ENCODE measurements around the gene SLC4A1AP. TPM values are rescaled to one million over a fixed set of nuclear protein-coding genes. Genes with fewer than 3 reads are reported as not detected.

The SLC4A1AP gene
- total and polyA plus RNA-seq, 9 of the 15 experiments (the other 6 are each of a cell fraction or from before 2014, with no cell fraction given), result 8.1 to 40.5 (median 35.3) TPM

GRCh38 chr2:27735263-27735904, 71.7 kb downstream of the SLC4A1AP start:
- peaks cover 7 to 10% of the 10 kb centered on the region in 2 experiments; a peak in 3 of 5 replicates for H3K4me1 ChIP-seq (replicated peaks in 1 of 2; ENCODE audit: control insufficient read depth in 2 of 2, insufficient read depth in 2 of 2, low read length in 2 of 2)
- H3K9me1 ChIP-seq (ENCODE audit: control insufficient read depth, insufficient read depth, low read length), result no peaks in the 10 kb centered on the region
- H3K79me2 ChIP-seq (ENCODE audit: control insufficient read depth, insufficient read depth, low read length), result no peaks in the 10 kb centered on the region
- no peaks in the 10 kb centered on the region for H3K9me3 ChIP-seq (replicated peaks; ENCODE audit: control insufficient read depth, insufficient read depth, low read depth, low read length)
- no peaks in the 10 kb centered on the region for H3K36me3 ChIP-seq (ENCODE audit: control insufficient read depth, insufficient read depth, low read length)
- H4K20me1 ChIP-seq (replicated peaks; ENCODE audit: control insufficient read depth, insufficient read depth, low read length), result no peaks in the 10 kb centered on the region
- no peak overlapping the region for H3K27ac ChIP-seq (ENCODE audit: extremely low read depth, low read depth, low read length)
- POLR2A ChIA-PET, result no interaction called here
- intact Hi-C loops (cut with micrococcal nuclease), result no loop called here
- no TSS peak for BruUV-seq (replicated peaks)
- ATAC-seq (peak; percentile 80), FAIRE-seq (no peak), DNase-seq (ENCODE audit: extremely low read depth in 1 of 4, low spot score in 3 of 4) (peak; percentile 59 to 75 (median 68))
- H3K9ac ChIP-seq (ENCODE audit: insufficient read depth in 1 of 2, low read depth in 2 of 2, low read length in 2 of 2), result peak overlapping the region; percentile 8 to 64; a peak in 2 of 4 replicates
- in situ Hi-C loops (cut with MboI), result no loop called here
- H3K4me3 ChIP-seq, result peak overlapping the region; percentile 19; the same call in 1 of the 2 replicates
- H3K27me3 ChIP-seq (ENCODE audit: control insufficient read depth in 2 of 2, insufficient read depth in 2 of 2, low read length in 2 of 2), result peaks cover 5 to 25% of the 10 kb centered on the region in 2 experiments; a peak in 3 of 5 replicates
- H3K4me2 ChIP-seq (ENCODE audit: insufficient read depth, low read length), result peak overlapping the region; percentile 57
- 13% methylated on average over 44 of the region's 51 CpGs for WGBS (ENCODE audit: insufficient coverage, low coverage, missing lambda C conversion rate)
- peak overlapping the region; percentile 77 for H2AFZ ChIP-seq (ENCODE audit: low read depth, low read length)
- CTCF ChIA-PET (ENCODE audit: low intra/inter-chr PET ratio), result no interaction called here
- TF ChIP-seq FOXO4 (CRISPR knock-in tag; IDR thresholded peaks at IDR 0.05), result no peak
- TF ChIP-seq FIP1L1 (IDR thresholded peaks at IDR 0.05; ENCODE audit: low read depth, low read length, poor library complexity, severe bottlenecking), result no peak
- TF ChIP-seq OTX1 (CRISPR knock-in tag; IDR thresholded peaks at IDR 0.05), result 0 out of 2 replicates have a peak, but pooled peaks have one; percentile 43
- no peak for TF ChIP-seq AFF1 (IDR thresholded peaks at IDR 0.05; ENCODE audit: low read depth in 1 of 2, partially characterized antibody in 2 of 2)
- no peak for TF ChIP-seq EWSR1 (IDR thresholded peaks at IDR 0.05; ENCODE audit: borderline replicate concordance, low read depth, partially characterized antibody)
- TF ChIP-seq ZBTB43 (CRISPR knock-in tag; IDR thresholded peaks at IDR 0.05), result no peak
- TF ChIP-seq RBM34 (IDR thresholded peaks at IDR 0.05; ENCODE audit: borderline replicate concordance, insufficient read depth, low read length), result no peak
- no peak for TF ChIP-seq ZNF449 (CRISPR knock-in tag; IDR thresholded peaks at IDR 0.05)
- TF ChIP-seq TCF7 (IDR thresholded peaks at IDR 0.05; ENCODE audit: borderline replicate concordance), result no peak
- no peak for TF ChIP-seq JUND (IDR thresholded peaks at IDR 0.05; ENCODE audit: borderline replicate concordance, low read depth, low read length)
- no peak; the same call in 2 of the 3 replicates for TF ChIP-seq JUND (tag; IDR thresholded peaks at IDR 0.05; ENCODE audit: borderline replicate concordance, low read depth, low read length)
- no peak for TF ChIP-seq RHOXF2B (CRISPR knock-in tag; conservative IDR thresholded peaks at IDR 0.05)
- 0 out of 2 replicates have a peak, but pooled peaks have one; percentile 7 for TF ChIP-seq ZNF239 (CRISPR knock-in tag; IDR thresholded peaks at IDR 0.05)
